HG03571 (cell line): ENCODE measurements around the gene KRTAP10-11.
"Not testable (repeated sequence)": the region's sequence is repeated elsewhere in the genome, so short reads cannot be mapped to it uniquely, and the experiment has no call there.

ENCODE experiments used
- ATAC-seq: cut with Tn5 transposase; IDR thresholded peaks from one replicate; pipeline ENCODE4 v1.9.1; 2021; ENCODE audit not compliant: unreplicated experiment

Gene KRTAP10-11

DNA sequence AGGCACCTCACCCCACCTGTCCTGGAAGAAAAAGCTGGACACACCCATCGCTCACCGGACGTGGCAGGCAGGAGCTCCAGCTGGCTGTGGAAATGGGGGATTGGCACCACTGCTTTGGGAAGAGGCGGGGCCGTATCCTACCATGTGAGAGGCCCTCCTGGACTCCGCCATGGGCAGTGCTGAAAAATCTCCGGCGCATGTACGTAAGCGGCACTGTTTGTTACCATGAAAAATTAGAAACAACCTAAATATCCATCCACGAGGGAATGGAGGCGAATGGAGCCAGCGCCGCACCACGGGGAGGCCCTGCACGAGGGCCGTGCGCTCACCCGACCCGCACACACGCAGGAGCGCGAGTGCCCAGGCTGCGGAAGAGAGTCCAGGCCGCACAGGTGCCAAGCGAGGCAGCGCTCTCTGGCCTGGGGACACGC, 31.2 kb upstream of the KRTAP10-11 start:
- no peak for ATAC-seq

DNA sequence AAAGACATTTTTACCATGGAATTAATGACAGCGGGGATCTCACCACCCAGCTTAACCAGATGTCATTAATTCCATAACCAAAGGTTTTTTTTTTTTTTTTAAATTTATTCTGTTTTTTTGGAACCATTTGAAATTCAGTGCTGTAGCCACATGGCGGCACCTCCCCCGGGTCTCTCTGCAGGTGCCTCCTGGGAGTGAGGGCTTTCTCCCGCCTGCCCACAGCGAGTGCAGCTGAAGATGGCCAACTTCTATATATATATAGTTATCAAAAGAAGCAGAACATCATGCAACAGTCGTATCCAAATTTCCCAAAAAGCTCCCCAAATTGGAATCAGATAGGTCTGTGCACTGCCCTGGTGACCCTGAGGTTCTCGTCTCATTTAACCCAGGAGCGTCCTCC, 30.7 kb upstream of the KRTAP10-11 start:
- ATAC-seq = no peak

GRCh38 chr21:44615911-44616590, 30.2 kb upstream of the KRTAP10-11 start:
- ATAC-seq = no peak

GRCh38 chr21:44616591-44616926, 29.7 kb upstream of the KRTAP10-11 start:
- ATAC-seq = no peak

- ATAC-seq = no peak
These were observed 29.1 kb upstream of the KRTAP10-11 start for GRCh38 chr21:44617071-44617501.

GRCh38 chr21:44618504-44618903, 27.7 kb upstream of the KRTAP10-11 start:
- ATAC-seq = no peak

DNA sequence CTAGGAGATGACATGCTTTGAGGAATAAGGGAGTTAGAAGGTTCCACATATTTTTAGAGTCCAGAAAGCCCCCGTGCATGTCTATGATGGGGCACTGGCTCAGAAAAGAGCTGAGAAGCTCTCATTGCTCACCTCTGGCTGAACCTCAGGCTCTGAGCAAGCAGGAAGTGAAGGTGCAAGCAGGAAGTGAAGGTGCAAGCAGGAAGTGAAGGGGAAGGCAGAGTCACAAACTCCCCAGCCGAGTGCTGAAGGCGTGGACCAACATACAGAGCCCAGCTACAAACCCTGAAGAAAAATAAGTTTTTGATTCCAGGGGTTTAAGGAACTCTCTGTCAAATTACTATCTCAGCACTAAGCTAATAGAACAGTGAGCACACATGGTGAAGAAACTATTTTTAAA, 27.3 kb upstream of the KRTAP10-11 start:
- ATAC-seq = no peak

GRCh38 chr21:44619886-44620285, 26.3 kb upstream of the KRTAP10-11 start:
- ATAC-seq = no peak

GRCh38 chr21:44623575-44623974, 22.6 kb upstream of the KRTAP10-11 start:
- ATAC-seq = no peak

DNA sequence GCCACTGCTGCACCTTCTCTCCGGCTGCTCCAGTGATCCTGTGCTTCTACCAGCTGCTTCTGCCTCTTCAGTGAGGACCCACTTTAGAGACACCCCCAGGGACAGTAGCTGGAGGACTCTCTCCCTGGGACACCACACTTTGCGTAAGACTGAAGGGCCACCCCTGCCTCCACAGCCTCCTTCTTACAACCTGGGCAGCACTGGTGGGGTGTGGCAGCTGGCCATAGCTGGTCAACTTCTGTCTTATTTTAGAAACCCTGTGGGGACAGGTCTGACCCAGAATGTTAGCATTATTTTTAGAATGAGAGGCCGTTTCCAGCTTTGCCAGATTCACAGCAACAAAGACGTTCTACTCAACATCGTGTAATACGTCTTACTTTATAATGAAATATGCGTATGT, 20.5 kb upstream of the KRTAP10-11 start:
- no peak for ATAC-seq

DNA sequence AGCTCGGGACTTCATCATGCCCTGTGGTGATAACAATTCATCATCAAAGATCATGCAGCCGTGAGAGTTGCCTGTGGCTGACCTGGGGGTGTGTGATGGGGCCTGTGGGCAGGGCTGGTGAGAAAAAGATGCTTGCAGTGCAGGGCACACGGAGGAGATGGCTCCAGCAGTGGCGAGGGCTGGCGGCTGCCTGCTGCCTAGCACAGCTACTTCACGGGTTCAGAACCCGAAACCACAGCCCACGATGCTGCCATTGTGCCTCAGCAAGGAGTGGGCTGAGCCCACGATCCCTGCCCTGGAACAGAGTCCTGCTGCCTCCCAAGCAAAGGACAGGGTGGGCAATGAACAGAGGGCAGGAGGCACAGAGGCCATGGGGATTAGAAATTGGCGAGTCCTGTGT, 20.0 kb upstream of the KRTAP10-11 start:
- ATAC-seq = no peak

DNA sequence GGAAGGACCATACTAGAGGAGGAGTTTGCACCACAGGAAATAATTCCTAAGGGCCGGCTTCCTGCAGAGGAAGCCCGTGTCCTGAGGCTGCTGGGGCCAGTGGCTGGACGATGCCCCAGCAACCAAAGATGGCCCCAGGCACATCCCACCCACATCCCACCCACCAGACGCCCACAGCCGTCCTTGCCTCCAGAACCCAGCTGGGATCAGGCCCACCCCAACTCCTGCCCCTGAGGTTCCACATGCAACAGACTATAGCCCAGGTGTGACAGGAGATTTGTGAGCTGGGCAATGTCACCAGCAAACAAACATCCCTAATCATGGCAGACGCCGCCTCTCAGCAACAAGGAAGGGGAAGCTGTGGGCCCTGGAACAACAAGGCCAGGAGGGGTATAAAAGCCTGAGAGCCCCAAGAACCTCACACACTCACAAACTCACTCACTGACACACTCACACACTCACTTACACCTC, 19.5 kb upstream of the KRTAP10-11 start, which contains the start of gene KRTAP10-9:
Gene KRTAP10-9 (plus strand): TSS at position 421 of the 471 bp plus-strand sequence. CDS start 79 bp downstream, outside the sequence.
- no peak for ATAC-seq

GRCh38 chr21:44627181-44627822, 18.9 kb upstream of the KRTAP10-11 start:
- not testable (repeated sequence) for ATAC-seq

DNA sequence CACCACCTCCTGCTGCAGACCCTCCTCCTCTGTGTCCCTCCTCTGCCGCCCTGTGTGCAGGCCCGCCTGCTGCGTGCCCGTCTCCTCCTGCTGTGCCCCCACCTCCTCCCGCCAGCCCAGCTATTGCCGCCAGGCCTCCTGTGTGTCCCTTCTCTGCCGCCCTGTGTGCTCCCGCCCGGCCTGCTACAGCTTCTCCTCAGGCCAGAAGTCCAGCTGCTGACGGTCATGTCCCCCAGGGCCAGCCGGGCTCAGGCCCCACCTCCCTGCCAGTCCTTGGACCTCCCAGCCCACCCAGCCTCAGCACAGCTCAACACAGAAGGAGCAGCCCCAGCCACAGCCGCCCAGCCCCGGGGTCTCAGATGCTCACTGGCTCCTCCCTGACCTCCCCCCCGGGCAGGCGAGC, 18.4 kb upstream of the KRTAP10-11 start:
- not testable (repeated sequence) for ATAC-seq

DNA sequence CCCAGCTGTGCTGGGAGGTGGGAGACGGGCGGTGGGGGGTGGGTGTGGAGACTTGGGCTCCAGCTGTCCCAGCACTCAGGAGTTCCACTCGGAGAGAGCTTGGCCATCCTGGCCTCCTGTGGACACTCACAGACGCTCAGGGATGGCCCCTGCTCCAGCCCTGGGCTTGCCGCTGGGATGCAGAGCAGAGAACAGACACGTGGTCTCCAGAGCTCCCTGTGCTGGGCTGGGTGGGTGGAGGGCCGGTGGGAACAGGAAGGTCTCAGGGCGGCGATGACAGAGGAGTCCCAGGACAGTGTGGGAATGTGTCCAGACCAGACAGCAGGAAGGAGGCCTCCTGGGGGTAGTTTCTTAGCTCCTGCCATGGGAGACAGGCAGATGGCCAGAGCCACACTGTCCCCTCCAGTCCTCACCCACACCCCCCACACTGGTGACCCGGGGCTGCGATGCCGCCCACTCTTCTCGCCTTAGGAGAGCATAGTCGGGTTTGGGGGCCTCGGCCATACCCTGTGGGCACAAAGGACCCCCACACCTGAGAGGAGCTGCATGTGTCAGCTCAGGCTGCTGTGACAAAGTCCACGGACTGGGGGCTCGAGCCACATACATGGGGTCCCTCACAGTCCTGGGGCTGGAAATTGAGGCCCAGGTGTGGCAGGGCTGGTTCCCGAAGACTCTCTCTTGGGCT, 17.4 kb upstream of the KRTAP10-11 start:
- no peak for ATAC-seq

GRCh38 chr21:44630440-44630839, 15.8 kb upstream of the KRTAP10-11 start:
- no peak for ATAC-seq

GRCh38 chr21:44632067-44632466, 14.1 kb upstream of the KRTAP10-11 start:
- no peak for ATAC-seq

GRCh38 chr21:44636209-44637017, 9.8 kb upstream of the KRTAP10-11 start:
- ATAC-seq = no peak

GRCh38 chr21:44637018-44637850, 9.0 kb upstream of the KRTAP10-11 start, which contains the start of gene KRTAP10-10:
KRTAP10-10 (plus strand) TSS chr21:44637356; CDS start chr21:44637418, 62 bp downstream.
- ATAC-seq = no peak

GRCh38 chr21:44637851-44638348, 8.3 kb upstream of the KRTAP10-11 start:
- ATAC-seq = not testable (repeated sequence)
